COR-L47 (cell line): ENCODE data around the gene HPSE2.

Experiments
- DNase-seq: peaks from one replicate; lab custom pipeline; 2025; lab: John Stamatoyannopoulos, UW

Gene HPSE2

GRCh38 chr10:98833542-98833941 is 402.1 kb downstream of the HPSE2 start:
- DNase-seq, result no peak

- no peak for DNase-seq
These were observed 402.9 kb downstream of the HPSE2 start for GRCh38 chr10:98832738-98833137.

- DNase-seq, result no peak
These were observed 403.5 kb downstream of the HPSE2 start for GRCh38 chr10:98832196-98832595.

- no peak for DNase-seq
These were observed 404.3 kb downstream of the HPSE2 start for GRCh38 chr10:98831391-98831790.

GRCh38 chr10:98825741-98826140 is 409.9 kb downstream of the HPSE2 start:
- no peak for DNase-seq

- no peak for DNase-seq
These were observed 418.3 kb downstream of the HPSE2 start for GRCh38 chr10:98817396-98817795.

GRCh38 chr10:98815039-98815885 is 420.4 kb downstream of the HPSE2 start:
- no peak for DNase-seq

- DNase-seq, result no peak
These were observed 421.2 kb downstream of the HPSE2 start for GRCh38 chr10:98814470-98814869.

GRCh38 chr10:98808282-98808892 is 427.3 kb downstream of the HPSE2 start:
- no peak for DNase-seq

GRCh38 chr10:98800263-98800662 is 435.4 kb downstream of the HPSE2 start:
- DNase-seq, result no peak

- DNase-seq, result no peak
These were observed 440.2 kb downstream of the HPSE2 start for GRCh38 chr10:98795467-98795866.

- DNase-seq, result no peak
These were observed 444.8 kb downstream of the HPSE2 start for GRCh38 chr10:98790817-98791216.

- DNase-seq, result no peak
These were observed 457.3 kb downstream of the HPSE2 start for GRCh38 chr10:98778277-98778759.

- DNase-seq, result no peak
These were observed 477.2 kb downstream of the HPSE2 start for GRCh38 chr10:98758463-98758862.

GRCh38 chr10:98748298-98748697 is 487.4 kb downstream of the HPSE2 start:
- DNase-seq, result no peak

- DNase-seq, result no peak
These were observed 490.0 kb downstream of the HPSE2 start for GRCh38 chr10:98745645-98746044.

GRCh38 chr10:98720551-98720950 is 515.1 kb downstream of the HPSE2 start:
- no peak for DNase-seq

- DNase-seq, result no peak
These were observed 522.1 kb downstream of the HPSE2 start for GRCh38 chr10:98713586-98713985.

- no peak for DNase-seq
These were observed 539.1 kb downstream of the HPSE2 start for GRCh38 chr10:98696516-98696915.

- no peak for DNase-seq
These were observed 540.8 kb downstream of the HPSE2 start for GRCh38 chr10:98694883-98695282.

GRCh38 chr10:98694014-98694413 is 541.6 kb downstream of the HPSE2 start:
- no peak for DNase-seq

- DNase-seq, result no peak
These were observed 548.0 kb downstream of the HPSE2 start for GRCh38 chr10:98687685-98688084.
